DMS53 (cell line): ENCODE results near the gene TXNRD3.

Source experiments
- DNase-seq: peaks from one replicate; lab custom pipeline; 2025; lab: John Stamatoyannopoulos, UW

The TXNRD3 gene

DNA sequence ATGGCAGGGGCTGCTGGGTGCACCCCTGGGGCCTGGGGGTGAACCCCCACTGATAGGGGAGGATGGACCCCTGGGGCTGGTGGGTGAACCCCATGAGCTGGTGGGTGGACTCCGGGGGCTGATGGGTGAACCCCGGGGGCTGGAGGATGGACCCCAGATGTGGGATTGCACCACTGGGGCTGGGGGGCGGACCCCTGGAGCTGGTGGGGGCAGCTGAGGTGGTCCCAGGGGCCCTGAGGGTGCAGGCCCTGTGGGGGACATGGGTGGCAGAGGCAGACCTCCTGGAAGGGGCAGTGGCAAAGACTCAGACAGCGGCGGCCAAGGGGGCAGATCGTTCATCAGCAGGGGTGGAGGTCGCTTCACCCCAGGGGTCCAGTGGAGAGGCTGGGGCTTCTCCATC is 17.4 kb upstream of the TXNRD3 start:
- DNase-seq: no peak

- DNase-seq: peak; percentile 14
Measured at GRCh38 chr3:126671521-126671920, 16.6 kb upstream of the TXNRD3 start.

- no peak for DNase-seq
Measured at GRCh38 chr3:126668450-126669401, 13.8 kb upstream of the TXNRD3 start.

DNA sequence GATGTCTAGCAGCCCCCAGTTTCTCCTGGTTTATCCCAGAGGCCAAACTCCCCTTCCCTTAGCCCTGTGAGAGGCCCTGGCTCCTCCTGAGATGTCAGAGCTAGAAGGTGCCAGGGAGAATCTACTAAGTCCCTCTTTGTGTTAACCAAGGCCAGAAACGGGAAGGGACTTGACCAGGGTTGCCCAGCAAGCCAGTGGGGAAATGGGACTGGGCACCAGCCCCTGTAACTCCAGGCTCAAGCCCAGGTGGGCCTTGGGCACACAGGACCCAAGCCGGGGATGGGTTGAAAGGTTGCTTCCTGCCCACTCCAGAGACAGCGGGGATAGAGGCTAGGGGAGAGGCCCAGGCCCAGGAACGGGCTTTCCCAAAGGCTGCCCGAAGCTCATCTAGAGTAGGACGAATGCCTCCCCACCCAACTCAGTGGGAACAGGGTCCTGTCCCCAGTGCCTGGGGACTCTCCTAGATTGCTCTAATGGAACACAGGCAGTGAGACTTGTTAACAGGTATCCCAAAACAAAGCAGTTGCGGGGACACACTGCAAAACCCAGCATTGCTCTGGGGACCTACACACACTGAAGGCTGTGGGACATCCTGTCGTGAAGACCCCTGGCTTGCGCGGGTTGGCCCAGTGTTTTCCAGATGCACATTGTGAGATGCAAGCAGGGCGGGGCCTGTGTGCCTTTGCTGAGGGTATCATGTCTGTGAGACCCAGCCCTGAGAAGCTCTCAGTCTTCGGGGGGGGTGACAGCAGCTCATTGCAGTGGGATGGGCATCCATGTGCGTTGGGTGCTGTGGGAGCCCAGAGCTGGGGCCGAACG is 12.9 kb upstream of the TXNRD3 start:
- DNase-seq: no peak

- no peak for DNase-seq
Measured at GRCh38 chr3:126666658-126667528, 12.0 kb upstream of the TXNRD3 start.

GRCh38 chr3:126665959-126666657 is 11.2 kb upstream of the TXNRD3 start:
- no peak for DNase-seq

DNA sequence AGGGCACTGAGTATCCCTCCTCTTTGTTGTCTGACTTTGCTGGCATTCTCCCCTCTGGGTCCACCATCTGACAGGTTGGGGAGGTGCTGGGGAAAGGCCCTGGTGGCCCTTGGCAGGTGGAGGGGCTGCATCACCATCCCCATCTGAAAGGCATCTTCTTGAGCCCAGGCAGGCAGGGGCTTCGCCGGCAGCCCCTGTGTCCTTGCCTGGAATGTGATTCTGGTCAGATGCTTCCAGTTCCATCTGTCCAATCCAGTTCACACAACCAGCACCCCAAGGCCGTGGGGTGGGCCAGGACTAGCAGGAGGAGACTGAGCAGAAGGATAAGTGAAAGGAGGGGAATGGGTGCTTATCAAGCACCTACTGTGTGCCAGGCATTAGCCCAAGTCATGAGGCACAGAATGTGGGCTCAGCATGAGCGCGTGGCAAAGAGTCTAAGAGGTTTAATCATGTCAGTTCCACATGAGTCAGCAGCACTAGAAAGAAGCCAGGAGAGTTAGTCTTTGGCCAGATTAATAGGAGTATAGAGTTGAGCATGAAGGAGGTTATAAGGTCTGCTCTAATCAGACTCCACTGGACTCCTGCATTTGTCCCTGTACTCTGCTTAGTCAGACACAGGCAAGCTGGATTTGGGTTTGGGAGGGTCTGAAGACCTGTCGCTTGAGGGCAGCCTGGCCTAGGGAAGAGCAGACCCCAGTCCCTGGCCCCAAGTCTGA is 10.5 kb upstream of the TXNRD3 start:
- DNase-seq: no peak

DNA sequence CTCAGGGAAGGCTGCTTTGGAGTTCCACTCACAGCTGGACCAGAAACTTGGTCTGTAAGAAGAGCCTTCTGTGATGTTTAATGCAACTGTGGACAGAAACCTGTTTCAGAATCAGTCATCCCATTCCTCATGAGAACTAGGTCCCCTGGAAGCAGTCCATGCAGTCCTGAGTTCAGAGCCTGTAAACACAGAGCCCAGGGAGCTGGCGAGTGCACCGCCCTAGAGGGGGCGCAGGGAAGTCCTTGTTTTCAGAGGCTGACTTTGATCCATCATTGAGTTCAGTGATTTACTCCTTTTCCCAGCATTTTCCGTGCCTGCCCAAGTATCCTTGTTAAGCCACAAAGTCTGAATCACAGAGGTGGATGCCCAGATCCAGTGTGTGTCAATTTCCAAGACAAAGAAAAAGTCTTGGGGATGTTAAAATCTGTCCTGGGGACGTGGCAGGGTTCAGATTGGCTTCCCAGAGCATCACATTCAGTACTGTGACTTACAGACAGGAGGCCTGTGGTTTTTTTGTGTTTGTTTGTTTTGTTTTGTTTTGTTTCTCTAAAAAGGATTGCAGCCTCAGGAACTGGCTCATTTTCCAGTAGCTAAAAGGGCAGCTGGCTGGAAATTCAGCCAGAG is 9.8 kb upstream of the TXNRD3 start:
- DNase-seq: no peak

DNA sequence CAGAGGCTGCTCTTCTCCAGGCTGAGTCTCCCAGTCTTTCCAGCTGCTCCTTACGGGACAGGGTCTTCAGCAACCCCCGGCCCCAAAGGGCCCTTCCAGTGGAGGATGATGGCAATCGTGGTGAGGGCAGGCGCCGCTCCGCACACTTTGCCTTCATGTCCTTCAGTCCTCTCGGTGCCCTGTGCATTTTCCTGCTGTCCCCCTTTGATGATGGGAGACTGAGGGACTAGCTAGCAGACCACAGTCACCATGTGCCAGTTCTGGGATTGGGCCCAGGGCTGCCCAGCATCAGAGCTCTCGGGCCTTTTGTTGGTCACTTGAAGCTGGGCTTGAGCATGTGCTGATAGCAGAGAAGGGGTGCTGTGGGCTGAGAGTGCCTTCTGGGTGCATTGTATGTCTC is 8.8 kb upstream of the TXNRD3 start:
- no peak for DNase-seq

DNA sequence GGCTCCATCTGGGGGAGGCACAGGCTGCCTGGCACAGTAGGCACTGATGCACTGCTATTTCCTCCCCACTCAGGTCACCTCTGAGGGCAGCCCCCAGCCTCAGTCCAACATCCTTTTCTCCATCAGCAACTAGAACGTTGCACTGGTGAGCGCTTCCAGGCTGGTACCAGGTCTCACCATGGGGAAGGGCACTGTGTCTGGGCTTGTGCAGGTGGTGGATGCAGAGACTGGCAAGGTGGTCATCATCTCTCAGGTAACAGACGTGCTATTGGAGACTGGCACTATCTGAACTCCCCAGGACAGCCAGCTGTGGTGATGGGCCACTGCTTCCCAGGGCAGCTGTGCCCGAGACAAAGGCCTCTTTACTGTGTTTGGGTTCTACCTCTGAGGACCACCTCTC is 8.3 kb upstream of the TXNRD3 start:
- no peak for DNase-seq

- no peak for DNase-seq
Measured at GRCh38 chr3:126661532-126662364, 6.8 kb upstream of the TXNRD3 start.

DNA sequence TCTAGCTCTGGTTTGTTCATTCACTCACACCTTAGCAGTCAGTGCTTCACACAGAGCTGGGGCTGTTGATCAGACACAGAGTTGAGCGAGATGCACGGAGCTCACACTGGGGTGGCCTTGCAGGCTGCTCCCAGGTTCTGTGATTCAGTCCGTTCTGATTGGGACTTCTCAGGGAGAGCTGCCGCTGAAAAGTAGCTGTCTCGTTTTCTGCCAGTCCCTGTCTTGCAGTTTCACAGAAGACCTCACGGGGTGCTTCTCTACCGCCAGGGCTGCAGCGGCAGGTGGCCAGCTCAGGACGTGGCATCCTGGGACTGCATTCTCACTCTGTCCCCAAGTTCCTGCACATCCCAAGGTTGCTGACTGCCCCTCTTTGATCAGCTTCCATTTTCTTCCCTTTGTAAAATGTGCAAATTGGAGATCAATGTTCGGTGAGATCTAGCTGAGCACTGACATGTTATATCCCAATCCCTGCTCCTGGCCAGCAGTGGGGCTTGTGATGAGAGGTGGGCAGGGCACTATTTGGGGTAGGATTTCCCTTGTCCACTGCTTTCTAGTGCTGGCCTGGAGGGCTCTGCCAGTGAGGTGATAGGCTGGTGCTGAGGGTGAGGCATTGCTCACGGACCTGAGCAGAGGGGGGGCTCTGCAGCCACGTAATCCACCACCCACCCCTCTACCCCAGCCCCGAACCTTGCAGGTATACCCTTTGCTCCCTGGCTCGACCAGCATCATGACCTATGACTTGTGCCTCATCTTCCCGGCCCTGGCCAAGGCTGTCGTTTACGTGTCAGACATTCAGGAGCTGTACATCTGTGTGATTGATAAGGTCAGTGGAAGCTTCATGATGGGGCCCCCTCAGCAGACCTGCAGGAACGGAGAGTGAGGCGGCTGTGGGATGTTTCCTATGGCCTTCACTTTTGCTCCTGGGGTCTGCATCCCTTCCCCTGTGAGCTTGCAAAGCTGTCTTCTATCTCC is 5.3 kb upstream of the TXNRD3 start:
- DNase-seq: peak; percentile 24

GRCh38 chr3:126658584-126658983 is 3.7 kb upstream of the TXNRD3 start:
- no peak for DNase-seq

DNA sequence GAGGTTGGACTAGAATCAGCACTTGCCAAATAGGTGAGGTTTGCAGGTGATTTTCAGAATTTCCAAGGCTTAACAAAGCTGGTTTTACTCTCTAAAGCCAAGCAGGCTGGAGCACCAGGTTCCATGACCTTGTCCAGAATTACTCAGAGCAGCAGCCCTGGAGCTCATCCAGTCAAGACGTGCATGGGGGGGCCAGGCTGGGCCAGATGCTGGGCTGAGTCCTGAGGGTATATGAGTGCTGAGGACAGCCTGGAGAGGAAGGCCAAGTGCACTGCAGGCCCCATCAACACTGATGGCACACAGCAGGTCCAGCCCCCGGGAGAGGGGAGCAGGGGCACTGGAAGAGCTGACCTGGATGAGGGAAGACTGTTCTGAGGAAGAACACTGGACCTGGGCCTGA is 3.0 kb upstream of the TXNRD3 start:
- no peak for DNase-seq

- DNase-seq: no peak
Measured at GRCh38 chr3:126656371-126657134, 1.6 kb upstream of the TXNRD3 start.

- DNase-seq: no peak
Measured at GRCh38 chr3:126655887-126656286, 963 bp upstream of the TXNRD3 start.

GRCh38 chr3:126649556-126650092 is 5.3 kb downstream of the TXNRD3 start:
- no peak for DNase-seq
